ENCODE measurements around the gene CDYL. TPM values are rescaled to one million over a fixed set of nuclear protein-coding genes. Genes with fewer than 3 reads are reported as not detected.

CDYL gene
- 10 to 100 TPM; 38.7 to 38.8 TPM for total RNA-seq
- long read RNA-seq, donor 1, partial matches to known transcripts: 3 of 11 reads
- long read RNA-seq, donor 1, other reads (novel, unspliced or antisense): 4 of 11 reads
- long read RNA-seq, donor 2, partial matches to known transcripts: 5 of 12 reads
- long read RNA-seq, donor 2, other reads (novel, unspliced or antisense): 4 of 12 reads

DNA sequence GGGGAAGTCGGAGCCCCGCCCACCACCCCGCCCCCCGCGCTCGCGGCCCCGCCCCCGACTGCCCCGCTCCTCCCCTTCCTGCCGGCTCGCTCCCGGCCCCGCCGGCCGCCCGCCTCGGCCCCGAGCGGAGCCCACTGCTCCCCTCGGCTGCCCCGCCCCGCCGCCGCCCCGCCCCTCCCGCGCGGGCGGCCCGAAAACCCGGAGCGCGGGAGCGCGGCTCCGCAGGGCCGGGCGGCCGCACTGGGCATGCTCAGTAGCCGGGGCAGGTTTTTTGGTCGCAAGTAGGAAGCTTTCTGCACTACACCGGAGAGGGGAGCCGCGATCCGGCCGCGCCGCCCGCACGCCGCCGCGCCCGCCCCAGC lies at the start of gene CDYL:
CDYL (plus strand) TSS at position 274 of the 362 bp plus-strand sequence. CDS start 380 bp downstream, outside the sequence.
- intact Hi-C loops (cut with DNase I): loop anchor here in 1 of 2 donors (5.0 kb wide), 1 partner anchor 129 kb away; no protein-coding TSS in a partner anchor
- DNase-seq (ENCODE audit: low spot score): peak; percentile 95

- intact Hi-C loops (cut with DNase I): no loop called here
- DNase-seq (ENCODE audit: low spot score): no peak
These were observed 49.6 kb upstream of the CDYL start for GRCh38 chr6:4726645-4727044.

GRCh38 chr6:4727217-4727616 lies 49.0 kb upstream of the CDYL start:
- DNase-seq (ENCODE audit: low spot score): no peak
- intact Hi-C loops (cut with DNase I): no loop called here

DNA sequence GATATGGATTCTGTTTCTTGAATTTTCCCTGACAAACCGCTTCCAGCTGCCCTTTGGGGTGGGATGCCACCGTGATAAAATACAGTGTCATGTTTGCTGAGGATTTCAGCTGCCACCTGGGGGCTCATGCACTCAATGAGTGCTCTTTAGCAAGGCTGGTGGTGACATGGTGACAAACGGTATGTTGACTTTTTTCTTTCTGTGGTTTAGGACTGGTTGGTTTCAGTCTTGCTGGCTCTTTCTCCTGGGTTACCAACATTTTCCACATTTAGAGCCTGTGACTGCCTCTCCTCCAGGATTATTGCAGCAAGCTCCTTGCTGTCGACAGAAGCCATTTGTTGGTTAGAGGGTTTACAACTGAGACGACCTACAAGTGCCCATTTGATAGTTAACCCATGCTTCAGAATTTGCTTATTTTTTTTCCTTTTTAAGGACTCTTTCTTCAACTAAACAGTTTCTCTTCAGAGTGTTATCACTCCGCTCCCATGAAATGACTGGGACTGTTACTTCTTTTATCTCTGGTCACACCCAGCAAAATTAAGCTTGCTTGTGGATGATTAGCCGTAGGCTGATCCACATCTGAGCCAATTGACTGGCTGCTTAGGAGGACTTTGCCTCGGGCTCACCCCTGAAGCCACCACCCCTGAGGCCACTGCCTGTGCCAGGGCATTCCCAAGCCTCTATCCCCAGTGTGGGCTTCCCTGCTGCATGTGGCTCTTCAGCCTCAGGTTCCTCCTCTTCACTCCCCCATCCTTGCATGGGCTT lies 48.4 kb upstream of the CDYL start:
- peak; percentile 41 for DNase-seq (ENCODE audit: low spot score)

DNA sequence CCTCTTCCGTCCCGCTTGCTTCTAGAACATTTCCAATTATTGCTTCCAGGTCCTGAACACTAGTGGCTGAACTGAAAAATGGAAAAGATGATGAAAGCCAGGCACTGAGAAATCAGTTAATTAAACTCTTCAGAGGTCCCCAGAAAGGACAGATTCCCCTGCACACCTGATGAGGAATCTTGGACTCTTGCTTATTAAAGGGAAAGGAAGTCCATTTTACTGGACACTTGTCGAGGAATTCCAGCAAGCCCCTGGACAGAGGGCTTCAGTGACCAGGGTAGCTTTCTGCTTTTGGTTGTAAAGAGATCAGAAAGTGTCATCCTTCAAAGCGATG lies 47.8 kb upstream of the CDYL start:
- intact Hi-C loops (cut with DNase I): no loop called here
- DNase-seq (ENCODE audit: low spot score): no peak

More for the DNA sequence above, 48.4 kb upstream of the CDYL start:
- intact Hi-C loops (cut with DNase I): no loop called here

GRCh38 chr6:4728926-4729325 lies 47.3 kb upstream of the CDYL start:
- peak; percentile 15 for DNase-seq (ENCODE audit: low spot score)
- intact Hi-C loops (cut with DNase I): no loop called here

GRCh38 chr6:4731996-4732395 lies 44.2 kb upstream of the CDYL start:
- intact Hi-C loops (cut with DNase I): no loop called here
- DNase-seq (ENCODE audit: low spot score): peak; percentile 16

DNA sequence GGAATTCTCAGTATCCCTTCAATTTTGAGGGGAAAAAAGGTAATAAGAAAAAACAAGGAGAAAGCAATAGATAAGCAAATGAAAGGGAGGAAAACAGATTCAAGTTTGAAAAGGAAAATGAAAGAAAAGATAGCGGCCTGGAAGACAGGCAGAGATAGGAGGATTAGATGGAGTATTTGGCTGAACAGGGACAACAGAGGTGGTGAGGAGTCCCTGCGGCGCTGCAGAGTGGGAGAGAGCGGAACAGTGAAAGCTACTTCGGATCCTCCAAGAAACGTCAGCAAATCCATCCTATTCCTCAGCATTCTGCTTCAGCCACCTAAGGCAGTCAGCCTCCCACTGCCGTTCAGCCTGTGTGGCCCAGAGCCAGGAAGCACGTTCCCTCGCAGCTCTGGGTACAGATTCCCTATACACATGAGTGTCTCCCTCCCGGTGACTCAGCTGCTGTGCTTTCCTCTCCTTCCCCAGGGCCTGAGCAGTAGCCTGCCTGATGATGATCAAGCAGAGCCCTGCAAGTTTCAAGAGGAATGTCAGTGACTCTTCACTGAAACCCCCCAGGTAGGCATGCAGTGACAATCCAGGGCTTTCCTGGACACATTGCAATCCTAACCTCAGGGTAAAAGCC lies 43.4 kb upstream of the CDYL start:
- intact Hi-C loops (cut with DNase I): no loop called here
- peak; percentile 86 for DNase-seq (ENCODE audit: low spot score)

GRCh38 chr6:4736371-4736873 lies 39.8 kb upstream of the CDYL start:
- intact Hi-C loops (cut with DNase I): no loop called here
- DNase-seq (ENCODE audit: low spot score): peak; percentile 26

DNA sequence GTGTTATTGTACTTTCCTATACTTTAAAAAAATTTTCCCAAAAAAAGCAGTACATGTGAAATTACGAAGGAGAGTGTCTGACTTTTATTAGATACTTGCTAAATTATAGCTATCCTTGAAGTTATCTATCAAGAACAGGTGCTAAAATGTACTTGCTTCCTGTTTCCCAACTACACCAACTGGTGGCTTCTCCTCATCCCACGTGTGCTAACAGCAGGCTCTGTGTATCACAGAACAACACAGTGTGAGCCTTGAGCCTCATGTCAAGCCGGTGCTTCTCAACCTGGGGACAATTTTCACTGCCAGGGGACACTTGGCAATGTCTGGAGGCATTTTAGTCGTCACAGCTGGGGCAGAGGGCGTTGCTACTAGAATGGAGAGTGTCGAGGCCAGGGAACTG lies 36.2 kb upstream of the CDYL start:
- no peak for DNase-seq (ENCODE audit: low spot score)
- intact Hi-C loops (cut with DNase I): no loop called here

DNA sequence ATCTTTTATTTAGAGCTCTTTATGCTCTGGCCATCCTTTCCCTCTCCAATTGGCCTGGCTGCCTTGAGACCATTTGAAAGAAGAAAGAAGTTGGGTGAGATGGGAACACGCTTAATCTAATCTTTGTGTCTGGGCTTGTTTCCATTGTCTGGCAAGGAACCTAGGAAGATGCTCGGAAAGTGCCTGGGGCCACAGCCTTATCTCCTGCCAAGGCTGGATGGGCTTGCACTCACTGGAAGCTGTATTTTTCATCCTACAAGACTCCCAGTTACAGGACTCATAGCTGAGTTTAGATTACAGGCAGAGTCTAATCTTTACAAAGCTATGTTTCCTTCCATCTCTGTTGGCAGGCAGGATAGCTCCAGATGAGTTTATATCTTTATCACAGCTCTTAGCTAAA lies 33.1 kb upstream of the CDYL start:
- DNase-seq (ENCODE audit: low spot score): peak; percentile 65
- intact Hi-C loops (cut with DNase I): no loop called here

GRCh38 chr6:4743926-4744325 lies 32.3 kb upstream of the CDYL start:
- peak; percentile 25 for DNase-seq (ENCODE audit: low spot score)
- intact Hi-C loops (cut with DNase I): no loop called here

DNA sequence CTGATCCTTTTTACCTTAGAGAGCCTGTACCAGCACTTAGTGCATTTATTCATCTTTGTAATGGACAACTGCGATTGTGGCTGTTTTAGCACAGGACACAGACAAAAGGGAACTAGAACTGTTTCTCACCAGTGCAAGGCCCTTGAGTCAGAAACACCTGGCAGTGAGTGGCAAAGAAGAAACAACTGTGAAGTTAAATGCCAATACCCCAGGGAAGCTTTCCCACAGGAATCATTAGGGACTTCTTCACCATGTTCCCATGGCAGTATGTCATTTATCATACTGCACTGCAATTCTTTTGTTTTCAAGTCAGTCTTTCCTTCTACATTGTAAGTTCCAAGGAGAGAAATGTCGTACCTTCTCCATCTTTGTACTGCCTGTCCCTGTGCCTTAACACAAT lies 28.6 kb upstream of the CDYL start:
- no peak for DNase-seq (ENCODE audit: low spot score)
- intact Hi-C loops (cut with DNase I): no loop called here

DNA sequence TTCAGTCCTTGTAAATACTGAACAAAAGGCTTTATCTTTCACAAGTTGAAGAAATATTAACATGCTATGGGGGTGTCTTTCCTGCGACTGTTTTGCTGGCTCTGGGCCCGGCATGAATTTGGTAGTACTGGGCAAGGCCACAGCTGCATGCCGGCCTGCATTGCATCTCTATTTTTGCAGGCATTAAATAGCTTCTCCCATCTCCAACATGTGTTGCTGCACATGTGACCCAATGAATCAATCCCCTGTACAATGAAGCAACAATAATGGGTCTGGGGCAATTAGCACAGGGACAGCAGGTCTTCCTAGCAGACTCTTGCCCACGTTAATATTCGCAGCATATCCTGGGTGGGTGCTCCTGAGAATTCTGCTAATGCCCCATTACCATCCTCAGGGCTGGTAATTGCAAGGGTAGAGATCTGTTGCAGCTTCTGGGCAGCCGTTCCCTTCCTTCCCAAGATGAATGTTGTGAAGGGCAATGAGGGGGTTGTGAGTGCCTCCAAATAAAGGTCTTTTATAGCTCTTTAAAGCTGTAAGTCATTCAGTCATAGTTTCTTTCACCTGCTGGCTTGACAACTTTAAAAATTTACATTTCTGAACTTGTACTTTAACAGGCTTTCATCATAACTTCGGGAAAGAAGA lies 24.3 kb upstream of the CDYL start:
- intact Hi-C loops (cut with DNase I): no loop called here
- no peak for DNase-seq (ENCODE audit: low spot score)

DNA sequence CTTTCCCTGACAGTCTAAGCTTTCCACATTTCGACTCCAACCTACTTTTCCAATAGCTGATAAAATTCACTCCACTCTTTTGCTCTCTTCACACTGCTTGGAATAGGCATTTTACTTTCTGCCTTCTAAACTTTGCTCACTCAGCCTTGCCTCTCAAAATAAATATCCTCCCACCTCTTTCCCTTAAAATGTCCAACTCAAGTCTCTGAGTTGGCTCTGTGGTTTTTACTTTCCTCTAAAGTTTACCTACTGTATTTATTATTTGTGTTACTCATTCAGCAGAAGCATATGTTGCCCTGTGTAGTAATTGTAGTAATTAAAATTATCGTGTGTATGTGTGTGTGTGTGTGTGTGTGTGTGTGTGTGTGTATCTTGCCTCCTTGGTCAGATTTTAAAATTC lies 20.0 kb upstream of the CDYL start:
- intact Hi-C loops (cut with DNase I): no loop called here
- no peak for DNase-seq (ENCODE audit: low spot score)

GRCh38 chr6:4759997-4760396 lies 16.2 kb upstream of the CDYL start:
- intact Hi-C loops (cut with DNase I): no loop called here
- no peak for DNase-seq (ENCODE audit: low spot score)

GRCh38 chr6:4760773-4761172 lies 15.4 kb upstream of the CDYL start:
- intact Hi-C loops (cut with DNase I): no loop called here
- DNase-seq (ENCODE audit: low spot score): no peak

- DNase-seq (ENCODE audit: low spot score): no peak
- intact Hi-C loops (cut with DNase I): no loop called here
These were observed 13.9 kb upstream of the CDYL start for GRCh38 chr6:4762294-4762693.

DNA sequence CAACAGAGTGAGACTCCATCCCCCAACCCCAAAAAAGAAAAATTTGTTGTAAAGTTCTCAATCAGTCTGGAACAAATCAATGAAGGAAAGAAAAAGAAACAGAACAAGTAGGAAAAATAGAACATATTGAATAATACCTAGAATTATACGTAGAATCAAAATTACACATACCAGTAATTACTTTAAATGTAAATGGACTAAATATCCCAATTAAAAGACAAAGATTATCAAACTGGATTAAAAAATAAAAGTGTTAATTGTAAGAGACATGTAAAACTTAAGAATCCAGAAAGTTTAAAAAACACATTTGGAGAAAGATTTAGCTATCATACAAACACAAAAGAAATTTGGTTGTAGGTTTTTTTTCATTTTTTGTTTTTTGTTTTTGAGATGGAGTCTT lies 12.3 kb upstream of the CDYL start:
- DNase-seq (ENCODE audit: low spot score): no peak
- intact Hi-C loops (cut with DNase I): no loop called here

- intact Hi-C loops (cut with DNase I): no loop called here
- no peak for DNase-seq (ENCODE audit: low spot score)
These were observed 7.4 kb upstream of the CDYL start for GRCh38 chr6:4768815-4769214.

Measured in posterior vena cava (tissue), 2 donors.